BJ (cell line): ENCODE results near the gene MADD. TPM values are rescaled to one million over a fixed set of nuclear protein-coding genes. Genes with fewer than 3 reads are reported as not detected.

Source experiments
- CTCF ChIA-PET: fragments of 350-600 bp; formaldehyde crosslinking; extraction: SDS; loops from one replicate; lab custom pipeline; 2021; ENCODE audit warnings: antibody characterized with exemption, inconsistent platforms; lab: Yijun Ruan, JAX
- POLR2A ChIA-PET: fragments of 300-600 bp; sonication (Branson Sonifier 250); formaldehyde crosslinking; extraction: SDS; loops from one replicate; lab custom pipeline; 2021; ENCODE audit warnings: antibody characterized with exemption; lab: Charles Lee
- DNase-seq: peaks from one replicate; pipeline ENCODE4 v3.0.0-alpha.2; 2011; ENCODE audit warnings: low read depth
- H3K27me3 ChIP-seq: 2 replicates; pipeline ENCODE4 v1.6.0; 2011; ENCODE audit warnings: low read length; ENCODE audit not compliant: control insufficient read depth, insufficient read depth
- H3K36me3 ChIP-seq: 2 replicates; pipeline ENCODE4 v1.5.1; 2011; ENCODE audit warnings: low read length; ENCODE audit not compliant: control insufficient read depth, insufficient read depth
- H3K4me3 ChIP-seq: 2 replicates; pipeline ENCODE4 v1.5.1; 2011; ENCODE audit warnings: low read depth, mild to moderate bottlenecking, control low read depth, low read length
- polyA plus RNA-seq: library from polyadenylated mRNA; depleted of rRNA; stranded (reverse); fragments of >200 nt; gene quantifications from 2 replicates; pipeline ENCODE4 v1.2.3, GENCODE V29; 2011
- TF ChIP-seq, protein P1 (sequence below): IDR thresholded peaks from 2 replicates; pipeline ENCODE4 v1.5.1; 2011; ENCODE audit warnings: low read depth, mild to moderate bottlenecking, control low read depth, inconsistent platforms, low read length, moderate library complexity; ENCODE audit not compliant: insufficient read depth

Gene MADD
- polyA plus RNA-seq, 1 experiment = 19.8 TPM

DNA sequence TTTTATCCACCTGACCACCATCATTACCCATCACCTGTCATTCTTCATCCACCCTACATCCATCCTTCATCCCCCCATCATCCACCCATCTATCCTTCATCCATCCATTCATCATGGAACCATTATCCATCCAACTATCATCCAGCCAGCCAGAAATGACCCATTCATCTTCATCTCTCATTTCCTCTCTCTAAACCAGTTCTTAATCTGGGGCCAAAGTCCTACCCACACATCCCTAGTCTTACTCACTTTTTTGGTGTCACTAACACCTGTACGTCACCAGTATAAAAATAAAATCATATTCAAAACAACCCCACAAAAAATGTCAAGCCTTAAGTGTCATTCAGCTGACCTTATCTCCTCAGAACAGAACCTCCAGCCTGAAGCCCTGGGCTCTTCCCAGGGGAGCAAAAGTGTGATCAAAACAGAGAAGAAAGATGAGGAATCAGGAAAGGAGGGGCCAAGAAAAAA lies 96.1 kb downstream of the MADD start:
- POLR2A ChIA-PET = no interaction called here
- no peak for DNase-seq
- Histone ChIP-seq H3K27me3 (peaks cover 4% of the 10 kb centered on the region; the same call in 1 of the 2 replicates), H3K36me3 (no peaks in the 10 kb centered on the region), H3K4me3 (no peak overlapping the region)
- TF ChIP-seq, protein P1, sequence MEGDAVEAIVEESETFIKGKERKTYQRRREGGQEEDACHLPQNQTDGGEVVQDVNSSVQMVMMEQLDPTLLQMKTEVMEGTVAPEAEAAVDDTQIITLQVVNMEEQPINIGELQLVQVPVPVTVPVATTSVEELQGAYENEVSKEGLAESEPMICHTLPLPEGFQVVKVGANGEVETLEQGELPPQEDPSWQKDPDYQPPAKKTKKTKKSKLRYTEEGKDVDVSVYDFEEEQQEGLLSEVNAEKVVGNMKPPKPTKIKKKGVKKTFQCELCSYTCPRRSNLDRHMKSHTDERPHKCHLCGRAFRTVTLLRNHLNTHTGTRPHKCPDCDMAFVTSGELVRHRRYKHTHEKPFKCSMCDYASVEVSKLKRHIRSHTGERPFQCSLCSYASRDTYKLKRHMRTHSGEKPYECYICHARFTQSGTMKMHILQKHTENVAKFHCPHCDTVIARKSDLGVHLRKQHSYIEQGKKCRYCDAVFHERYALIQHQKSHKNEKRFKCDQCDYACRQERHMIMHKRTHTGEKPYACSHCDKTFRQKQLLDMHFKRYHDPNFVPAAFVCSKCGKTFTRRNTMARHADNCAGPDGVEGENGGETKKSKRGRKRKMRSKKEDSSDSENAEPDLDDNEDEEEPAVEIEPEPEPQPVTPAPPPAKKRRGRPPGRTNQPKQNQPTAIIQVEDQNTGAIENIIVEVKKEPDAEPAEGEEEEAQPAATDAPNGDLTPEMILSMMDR = no peak
- CTCF ChIA-PET = interaction anchor here (2.0 kb wide), 1 partner anchor 8 kb away, joined by 13 read pairs; no protein-coding TSS in a partner anchor

DNA sequence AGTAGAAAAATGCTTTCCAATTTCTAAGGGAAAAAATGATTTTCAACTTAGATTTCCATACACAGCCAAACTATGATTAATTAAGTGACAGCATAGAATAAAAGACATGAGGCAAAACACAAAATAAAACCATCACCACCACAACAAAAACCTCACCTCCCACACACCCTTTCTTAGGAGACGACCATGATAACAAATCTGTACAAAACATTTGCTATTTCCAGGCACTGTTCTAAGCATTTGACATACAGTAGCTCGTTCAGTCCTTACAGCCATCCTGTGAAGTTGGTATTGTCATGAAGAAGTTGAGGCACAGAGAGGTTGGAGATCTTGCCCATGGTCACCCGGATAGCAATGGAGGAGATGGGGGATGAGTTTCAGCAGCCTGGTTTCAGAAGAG lies 99.7 kb downstream of the MADD start:
- CTCF ChIA-PET = interaction anchor here (1.3 to 1.6 kb wide), 3 partner anchors 10 to 24 kb away, joined by 3 read pairs; no protein-coding TSS in a partner anchor
- DNase-seq = no peak
- TF ChIP-seq, protein P1 = no peak
- Histone ChIP-seq H3K36me3 (no peaks in the 10 kb centered on the region), H3K27me3 (peaks cover 2% of the 10 kb centered on the region; the same call in 1 of the 2 replicates), H3K4me3 (no peak overlapping the region)
- POLR2A ChIA-PET = no interaction called here

GRCh38 chr11:47372422-47372821 lies 102.5 kb downstream of the MADD start:
- POLR2A ChIA-PET = no interaction called here
- no peaks in the 10 kb centered on the region for H3K27me3 ChIP-seq
- DNase-seq = no peak
- CTCF ChIA-PET = interaction anchor here (0.6 to 3.9 kb wide), 12 partner anchors 10 to 248 kb away, joined by 3 to 52 read pairs (median 12); partner anchors contain the start of gene SLC39A13
- TF ChIP-seq, protein P1 = no peak
- no peaks in the 10 kb centered on the region for H3K36me3 ChIP-seq
- no peak overlapping the region for H3K4me3 ChIP-seq

DNA sequence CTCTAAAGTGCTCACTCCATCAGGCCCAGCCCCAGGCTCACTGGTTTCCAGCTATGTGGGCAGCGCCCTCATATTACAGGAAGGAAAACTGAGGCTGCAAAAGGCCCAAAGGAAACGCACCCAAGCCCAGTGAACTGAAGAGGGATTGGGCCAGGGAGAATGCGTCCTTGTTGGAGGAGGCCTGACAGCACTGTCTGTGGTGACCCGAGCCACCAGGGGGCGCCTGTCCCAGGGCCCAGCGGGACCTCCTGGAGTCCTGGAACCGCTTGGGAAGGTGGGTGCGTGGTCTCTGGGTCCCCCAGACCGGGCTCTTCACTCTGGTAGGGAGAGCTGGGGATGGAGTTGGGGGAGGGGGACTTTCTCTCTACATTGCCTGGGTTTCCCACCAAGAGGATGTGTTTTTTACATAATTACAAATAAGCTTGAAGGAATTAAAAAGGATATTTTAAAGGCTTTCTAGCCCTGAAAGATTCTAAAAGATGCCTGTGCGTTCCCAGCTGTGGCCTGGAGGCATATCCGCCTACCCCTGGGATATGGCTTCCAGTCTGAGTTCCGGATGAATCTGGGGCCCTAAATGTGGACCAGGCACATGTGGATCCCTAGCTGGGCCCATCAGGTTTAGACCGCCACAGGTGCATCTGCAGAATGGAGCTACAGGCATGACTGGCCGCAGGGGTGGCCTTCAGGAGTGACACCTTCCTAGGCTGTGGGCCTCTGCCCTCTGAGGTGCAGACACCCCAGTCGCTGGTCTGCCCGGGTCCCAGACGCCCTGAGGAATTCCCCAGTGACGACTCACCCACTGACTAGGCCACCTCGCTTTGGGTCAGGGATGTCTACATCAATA lies 104.2 kb downstream of the MADD start:
- POLR2A ChIA-PET = no interaction called here

GRCh38 chr11:47374720-47375019 lies 104.7 kb downstream of the MADD start:
- no peaks in the 10 kb centered on the region for H3K27me3 ChIP-seq
- H3K36me3 ChIP-seq = no peaks in the 10 kb centered on the region
- TF ChIP-seq, protein P1 = no peak
- DNase-seq = no peak
- H3K4me3 ChIP-seq = no peak overlapping the region
- CTCF ChIA-PET = interaction anchor here (0.7 to 3.9 kb wide), 40 partner anchors 9 to 478 kb away, joined by 3 to 52 read pairs (median 4); partner anchors contain the start of genes RAPSN and SLC39A13
- POLR2A ChIA-PET = no interaction called here

More for the DNA sequence above, 104.2 kb downstream of the MADD start:
- Histone ChIP-seq H3K4me3 (no peak overlapping the region), H3K27me3 (no peaks in the 10 kb centered on the region), H3K36me3 (no peaks in the 10 kb centered on the region)
- CTCF ChIA-PET = interaction anchor here (0.6 to 3.9 kb wide), 45 partner anchors 9 to 574 kb away, joined by 3 to 52 read pairs (median 4); partner anchors contain the start of genes RAPSN and SLC39A13
- TF ChIP-seq, protein P1 = peak; percentile 97
- no peak for DNase-seq
